Mesenchymal stem cell (in vitro differentiated cells and primary cell): ENCODE results near the gene LRRC36. TPM values are rescaled to one million over a fixed set of nuclear protein-coding genes. Genes with fewer than 3 reads are reported as not detected.

Experiments
- DNase-seq: peaks from one replicate; pipeline ENCODE4 v3.0.0-alpha.2; 2013
- H2AFZ ChIP-seq: one replicate; pipeline ENCODE4 v1.6.1; 2013; ENCODE audit warnings: low read depth, mild to moderate bottlenecking, control low read depth, inconsistent platforms, low read length, moderate library complexity
- H2AK5ac ChIP-seq: 2 replicates; pipeline ENCODE4 v1.6.1; 2013; ENCODE audit warnings: low read length, moderate library complexity, mild to moderate bottlenecking, inconsistent platforms; ENCODE audit not compliant: severe bottlenecking
- H2BK120ac ChIP-seq: one replicate; pipeline ENCODE4 v1.6.1; 2013; ENCODE audit warnings: low read depth, mild to moderate bottlenecking, inconsistent platforms, low read length, moderate library complexity
- H2BK12ac ChIP-seq, 2 experiments: one replicate each; pipeline ENCODE4 v1.6.1; 2013; ENCODE audit warnings: inconsistent platforms in 2 of 2, low read length in 2 of 2, mild to moderate bottlenecking in 2 of 2, moderate library complexity in 2 of 2, control low read depth in 1 of 2
- H2BK15ac ChIP-seq: one replicate; pipeline ENCODE4 v1.6.1; 2013; ENCODE audit warnings: mild to moderate bottlenecking, low read depth, inconsistent platforms; ENCODE audit not compliant: poor library complexity, severe bottlenecking
- H2BK5ac ChIP-seq: 2 replicates; pipeline ENCODE4 v1.6.1; 2013; ENCODE audit warnings: low read depth, mild to moderate bottlenecking, low read length, control low read depth, inconsistent platforms; ENCODE audit not compliant: poor library complexity, severe bottlenecking
- H3K14ac ChIP-seq, 2 experiments: one replicate each; pipeline ENCODE4 v1.6.1; 2013; ENCODE audit warnings: inconsistent platforms in 2 of 2, low read length in 2 of 2, control low read depth in 1 of 2, mild to moderate bottlenecking in 1 of 2, moderate library complexity in 1 of 2
- H3K18ac ChIP-seq, 2 experiments: one replicate each; pipeline ENCODE4 v1.6.1; 2013; ENCODE audit warnings: inconsistent platforms in 2 of 2, low read length in 2 of 2, control low read depth in 1 of 2, low read depth in 1 of 2, mild to moderate bottlenecking in 1 of 2
- H3K23ac ChIP-seq, 2 experiments: one replicate each; pipeline ENCODE4 v1.6.1; 2013; ENCODE audit warnings: inconsistent platforms in 2 of 2, low read length in 2 of 2, mild to moderate bottlenecking in 2 of 2, moderate library complexity in 2 of 2, control low read depth in 1 of 2
- H3K27ac ChIP-seq: 2 replicates; pipeline ENCODE4 v1.5.1; 2013; ENCODE audit warnings: mild to moderate bottlenecking, moderate library complexity, low read length, control low read depth, inconsistent platforms; ENCODE audit not compliant: poor library complexity, severe bottlenecking
- H3K27me3 ChIP-seq, 2 experiments: 2 replicates each; pipeline versions ENCODE4 v1.6.1 to v1.7.0; 2013; ENCODE audit warnings: low read length in 2 of 2, mild to moderate bottlenecking in 2 of 2, moderate library complexity in 2 of 2, control low read depth in 1 of 2, inconsistent platforms in 1 of 2; ENCODE audit not compliant: control insufficient read depth in 1 of 2, insufficient read depth in 1 of 2
- H3K36me3 ChIP-seq, 2 experiments: 2 replicates each; pipeline versions ENCODE4 v1.6.1 to v1.7.0; 2013; ENCODE audit warnings: low read length in 2 of 2, control low read depth in 1 of 2, inconsistent platforms in 1 of 2, low read depth in 1 of 2, mild to moderate bottlenecking in 1 of 2; ENCODE audit not compliant: insufficient read depth in 2 of 2, control insufficient read depth in 1 of 2
- H3K4ac ChIP-seq, 2 experiments: one replicate each; pipeline ENCODE4 v1.6.1; 2013; ENCODE audit warnings: inconsistent platforms in 2 of 2, low read length in 2 of 2, mild to moderate bottlenecking in 2 of 2, moderate library complexity in 2 of 2, control low read depth in 1 of 2, low read depth in 1 of 2
- H3K4me1 ChIP-seq: 2 replicates; pipeline ENCODE4 v1.6.1; 2013; ENCODE audit warnings: low read depth, low read length, control low read depth; ENCODE audit not compliant: control insufficient read depth, insufficient read depth
- H3K4me2 ChIP-seq: 2 replicates; pipeline ENCODE4 v1.6.1; 2013; ENCODE audit warnings: low read length, mild to moderate bottlenecking, inconsistent platforms; ENCODE audit not compliant: poor library complexity, severe bottlenecking
- H3K4me3 ChIP-seq, 2 experiments: 2 replicates each; pipeline versions ENCODE4 v1.5.1 to v1.7.0; 2013; ENCODE audit warnings: low read length in 2 of 2, mild to moderate bottlenecking in 2 of 2, control low read depth in 1 of 2, low read depth in 1 of 2; ENCODE audit not compliant: insufficient read depth in 1 of 2
- H3K79me1 ChIP-seq: replicated peaks from 2 replicates; pipeline ENCODE4 v1.6.1; 2013; ENCODE audit warnings: mild to moderate bottlenecking, control low read depth, low read length, inconsistent platforms; ENCODE audit not compliant: poor library complexity, severe bottlenecking
- H3K9ac ChIP-seq: 2 replicates; pipeline ENCODE4 v1.7.0; 2013; ENCODE audit warnings: mild to moderate bottlenecking, low read length, moderate library complexity
- H3K9me3 ChIP-seq: 2 replicates; pipeline ENCODE4 v1.7.0; 2013; ENCODE audit warnings: mild to moderate bottlenecking, low read length; ENCODE audit not compliant: control insufficient read depth
- H4K8ac ChIP-seq: one replicate; pipeline ENCODE4 v1.6.1; 2013; ENCODE audit warnings: inconsistent platforms, mild to moderate bottlenecking, low read length, moderate library complexity
- H4K91ac ChIP-seq: one replicate; pipeline ENCODE4 v1.6.1; 2013; ENCODE audit warnings: mild to moderate bottlenecking, low read length, inconsistent platforms
- WGBS: methylation state at CpG from one replicate; pipeline ENCODE4 v1.1.7; 2013; ENCODE audit warnings: mixed read lengths; 5-methylcytosine and 5-hydroxymethylcytosine counted together
- polyA plus RNA-seq, 2 experiments: library from polyadenylated mRNA; stranded (reverse); fragments of 200-250 nt; gene quantifications; one replicate each; pipeline ENCODE4 v1.2.3, GENCODE V29; 2013

LRRC36 gene, protein sequence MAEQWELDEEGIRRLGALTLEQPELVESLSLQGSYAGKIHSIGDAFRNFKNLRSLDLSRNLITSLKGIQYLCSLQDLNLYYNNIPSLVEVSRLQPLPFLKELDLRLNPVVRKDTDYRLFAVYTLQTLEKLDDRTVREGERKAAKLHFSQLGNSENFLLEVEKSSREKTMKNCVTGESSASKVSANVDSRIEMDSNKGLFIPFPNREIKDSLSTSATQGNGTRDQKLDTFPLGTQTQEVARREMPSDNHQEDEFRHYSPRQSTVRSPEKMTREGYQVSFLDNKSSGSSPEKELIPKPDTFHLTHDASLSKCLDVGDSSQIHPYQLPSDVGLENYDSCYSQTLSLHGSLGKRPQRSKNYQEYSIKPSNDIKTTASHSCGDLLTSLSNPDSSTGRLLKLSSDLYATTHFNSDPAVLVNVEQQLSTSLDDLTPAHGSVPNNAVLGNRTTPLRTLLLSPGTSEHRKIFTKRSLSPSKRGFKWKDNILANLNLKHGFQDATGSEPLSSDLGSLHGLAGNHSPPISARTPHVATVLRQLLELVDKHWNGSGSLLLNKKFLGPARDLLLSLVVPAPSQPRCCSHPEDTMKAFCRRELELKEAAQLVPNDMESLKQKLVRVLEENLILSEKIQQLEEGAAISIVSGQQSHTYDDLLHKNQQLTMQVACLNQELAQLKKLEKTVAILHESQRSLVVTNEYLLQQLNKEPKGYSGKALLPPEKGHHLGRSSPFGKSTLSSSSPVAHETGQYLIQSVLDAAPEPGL
- 0.08 TPM for polyA plus RNA-seq (2013, experiment 1 of 2)
- polyA plus RNA-seq (2013, experiment 2 of 2): 0.12 TPM

DNA sequence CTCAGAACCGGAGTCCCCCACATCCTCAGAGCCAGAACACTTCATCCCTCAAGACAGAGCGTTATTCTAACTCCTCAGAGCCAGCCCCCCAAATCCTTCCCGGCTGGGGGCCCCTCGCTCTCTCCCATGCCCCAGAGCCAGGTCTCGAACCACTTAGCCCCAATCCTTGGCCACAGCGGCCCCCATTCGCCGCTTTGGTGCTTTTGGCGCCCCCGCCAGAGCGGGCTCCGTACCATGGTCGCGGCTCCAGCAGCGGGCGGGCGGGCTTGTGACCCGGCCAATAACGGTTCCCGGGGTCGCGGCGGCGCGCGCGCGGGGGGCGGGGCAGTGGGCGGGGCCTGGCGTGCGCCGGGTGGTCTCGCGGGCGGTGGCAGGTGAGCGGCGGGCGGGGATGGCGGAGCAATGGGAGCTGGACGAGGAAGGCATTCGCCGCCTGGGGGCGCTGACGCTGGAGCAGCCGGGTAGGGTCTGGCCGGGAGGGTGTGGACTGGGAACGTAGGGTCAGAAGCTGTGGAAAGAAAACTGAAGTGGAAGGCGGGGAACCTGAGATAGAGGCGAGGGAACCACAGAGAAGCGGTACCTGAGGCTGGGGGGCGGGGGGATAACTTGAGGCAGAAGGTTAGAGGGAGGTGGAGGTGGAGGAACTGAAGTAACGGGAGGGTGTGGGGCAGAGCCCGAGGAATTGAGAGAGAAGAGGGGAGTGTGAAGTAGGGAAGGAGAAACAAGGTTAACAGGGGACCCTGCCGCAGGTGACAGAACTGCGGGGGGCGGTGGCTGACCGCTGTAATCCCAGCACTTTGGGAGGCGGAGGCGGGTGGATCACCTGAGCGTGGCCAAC is at the start of gene LRRC36, which contains the start of gene KCTD19:
Gene LRRC36 (plus strand): TSS at position 344 of the 838 bp plus-strand sequence. CDS start 48 bp downstream, at position 392.
Gene KCTD19 (minus strand): TSS at position 270 of the 838 bp plus-strand sequence. CDS start 34 bp downstream, at position 236.
- Histone ChIP-seq H3K4me2 (peak within 1 kb of the TSS; percentile 41), H3K9me3 (no peaks in the 10 kb centered on the region), H3K4me1 (peaks cover 11% of the 10 kb centered on the region), H3K18ac (peak within 1 kb of the TSS; percentile 37 to 70), H2AK5ac (no peak within 1 kb of the TSS), H2BK15ac (peak within 1 kb of the TSS; percentile 89), H3K79me1 (no peaks in the 10 kb centered on the region), H3K4ac (peak within 1 kb of the TSS; percentile 2 to 26), H4K91ac (peak within 1 kb of the TSS; percentile 14), H3K4me3 (peak within 1 kb of the TSS; percentile 47 to 71), H2AFZ (peak within 1 kb of the TSS; percentile 20), H2BK5ac (no peak within 1 kb of the TSS), H3K36me3 (no peaks in the 10 kb centered on the region), H3K23ac (peak within 1 kb of the TSS in 1 of 2 experiments; percentile 9), H3K9ac (peak within 1 kb of the TSS; percentile 72), H2BK12ac (peak within 1 kb of the TSS in 1 of 2 experiments; percentile 24), H2BK120ac (no peak within 1 kb of the TSS), H4K8ac (peak within 1 kb of the TSS; percentile 52), H3K14ac (peak within 1 kb of the TSS in 1 of 2 experiments; percentile 62), H3K27me3 (peaks cover 18 to 34% of the 10 kb centered on the region in 2 experiments), H3K27ac (no peak within 1 kb of the TSS)
- WGBS: 7% methylated on average over 60 of the region's 61 CpGs
- DNase-seq: peak; percentile 39

DNA sequence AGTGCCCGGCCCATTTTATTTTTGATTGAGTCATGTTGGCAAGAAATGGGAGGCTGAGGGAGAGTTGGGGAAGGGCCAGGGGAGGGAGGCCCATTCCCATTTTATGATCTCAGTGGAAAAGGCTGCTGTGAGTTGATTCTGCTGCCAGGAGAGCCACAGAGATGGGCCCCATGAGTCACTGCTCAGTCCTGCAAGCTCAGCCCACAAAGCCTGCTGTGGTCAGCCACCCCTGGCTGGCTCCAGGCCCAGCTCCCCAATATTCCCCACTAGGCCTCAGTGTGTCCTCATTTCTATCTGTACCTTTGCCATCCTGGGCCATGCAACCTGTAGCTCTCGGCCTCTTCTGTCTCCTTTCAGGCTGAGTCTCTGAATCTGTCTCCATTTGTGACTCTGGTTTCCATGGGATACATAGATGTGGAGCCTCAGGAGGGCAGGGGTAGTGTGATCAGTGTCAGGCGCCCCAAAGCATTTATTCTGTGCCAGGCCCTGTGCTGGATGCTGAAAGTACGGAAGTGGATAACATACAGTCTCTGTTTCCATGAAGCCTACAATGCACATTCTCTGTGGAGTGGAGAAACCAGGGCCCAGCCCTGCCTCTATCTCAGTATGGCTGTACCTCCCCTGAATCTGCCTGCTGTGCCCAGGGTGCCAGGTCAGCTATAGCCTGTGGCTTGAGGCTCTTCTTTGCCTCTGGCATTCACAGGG is 49.2 kb upstream of the LRRC36 start:
- Histone ChIP-seq H2BK5ac (peak overlapping the region; percentile 92), H3K27ac (peak overlapping the region; percentile 99), H3K9ac (peak overlapping the region; percentile 99), H4K91ac (peak overlapping the region; percentile 96), H3K23ac (no peak overlapping the region), H4K8ac (peak overlapping the region; percentile 97), H2AK5ac (peak overlapping the region; percentile 81), H3K4me3 (peak overlapping the region in 1 of 2 experiments; percentile 84), H3K4me2 (peak overlapping the region; percentile 4), H3K36me3 (peaks cover 15 to 49% of the 10 kb centered on the region in 2 experiments), H3K14ac (peak overlapping the region in 1 of 2 experiments; percentile 72), H3K4me1 (peaks cover 32% of the 10 kb centered on the region), H2BK120ac (peak overlapping the region; percentile 36), H2BK15ac (peak overlapping the region; percentile 44), H3K27me3 (no peaks in the 10 kb centered on the region), H2AFZ (no peak overlapping the region), H2BK12ac (peak overlapping the region; percentile 41 to 96), H3K18ac (peak overlapping the region; percentile 93), H3K9me3 (no peaks in the 10 kb centered on the region), H3K79me1 (peaks cover 4% of the 10 kb centered on the region), H3K4ac (peak overlapping the region; percentile 88 to 94)
- 39% methylated on average over 4 of the region's 4 CpGs for WGBS
- DNase-seq: peak; percentile 99

DNA sequence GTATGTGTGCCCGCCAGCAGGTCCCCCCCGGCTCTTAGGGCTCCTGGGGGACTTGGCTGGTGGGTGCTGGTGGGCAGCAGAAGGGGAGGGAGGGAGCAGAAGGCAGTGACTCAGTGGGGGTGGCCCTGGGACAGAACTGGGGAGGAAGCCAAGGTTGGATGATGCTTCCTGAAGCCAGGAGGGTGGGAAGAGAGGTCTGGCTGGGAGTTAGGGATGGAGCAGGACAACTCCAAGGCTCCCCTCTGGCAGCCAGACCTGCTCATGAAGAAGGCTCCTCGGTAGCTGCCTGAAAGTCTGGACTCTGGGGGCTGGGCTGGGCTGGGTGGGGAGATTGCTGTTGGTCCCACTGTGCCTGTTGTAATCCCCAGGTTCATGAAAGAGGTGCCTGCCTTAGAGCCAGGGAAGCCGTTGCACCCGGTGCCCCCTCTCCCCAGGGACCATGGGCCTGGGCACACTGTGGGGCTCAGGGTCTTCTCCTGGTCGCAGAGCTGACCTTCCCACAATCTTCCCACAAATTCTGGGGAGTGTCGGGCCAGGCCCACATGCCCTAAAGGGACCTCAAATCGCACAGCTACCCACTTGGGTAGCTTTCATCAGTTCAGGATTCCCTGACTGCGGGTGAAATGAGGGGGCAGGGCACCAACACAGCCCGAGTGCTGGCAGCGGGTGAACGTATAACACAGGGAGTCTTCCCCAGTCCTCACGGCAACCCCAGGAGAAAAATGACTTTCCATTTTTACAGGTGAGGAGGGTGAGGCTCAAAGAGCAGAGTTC is 48.4 kb upstream of the LRRC36 start:
- Histone ChIP-seq H3K18ac (peak overlapping the region; percentile 93 to 95), H2AK5ac (peak overlapping the region; percentile 81), H3K4me2 (peak overlapping the region; percentile 62), H4K91ac (peak overlapping the region; percentile 96), H2BK120ac (peak overlapping the region; percentile 92), H3K4ac (peak overlapping the region; percentile 88 to 94), H2AFZ (peak overlapping the region; percentile 70), H2BK5ac (peak overlapping the region; percentile 92), H3K27me3 (no peaks in the 10 kb centered on the region), H2BK15ac (peak overlapping the region; percentile 98), H3K27ac (peak overlapping the region; percentile 99), H3K23ac (peak overlapping the region in 1 of 2 experiments; percentile 41), H3K36me3 (peaks cover 15 to 54% of the 10 kb centered on the region in 2 experiments), H3K14ac (peak overlapping the region in 1 of 2 experiments; percentile 95), H3K9me3 (no peaks in the 10 kb centered on the region), H4K8ac (peak overlapping the region; percentile 97), H3K79me1 (peaks cover 4% of the 10 kb centered on the region), H3K4me3 (peak overlapping the region in 1 of 2 experiments; percentile 84), H2BK12ac (peak overlapping the region; percentile 41 to 96), H3K4me1 (peaks cover 32% of the 10 kb centered on the region), H3K9ac (peak overlapping the region; percentile 99)
- DNase-seq: peak; percentile 87
- WGBS: 83% methylated on average over 13 of the region's 13 CpGs
